Posterior cingulate gyrus (tissue), 11 donors: ENCODE data around the gene RBMS3.
"Not testable (repeated sequence)": the region's sequence is repeated elsewhere in the genome, so short reads cannot be mapped to it uniquely, and the experiment has no call there.

Experiments used
- DNase-seq, 10 donors: peaks; one replicate each; pipeline versions ENCODE4 v3.0.0 to v3.0.0-alpha.2; 2020 to 2021; ENCODE audit warnings: mixed read lengths in 3 of 10
- intact Hi-C: fragments of 100-400 bp; cut with DNase I; formaldehyde crosslinking; loops from one replicate; pipeline ENCODE4 v1.15.1; 2023

The RBMS3 gene

DNA sequence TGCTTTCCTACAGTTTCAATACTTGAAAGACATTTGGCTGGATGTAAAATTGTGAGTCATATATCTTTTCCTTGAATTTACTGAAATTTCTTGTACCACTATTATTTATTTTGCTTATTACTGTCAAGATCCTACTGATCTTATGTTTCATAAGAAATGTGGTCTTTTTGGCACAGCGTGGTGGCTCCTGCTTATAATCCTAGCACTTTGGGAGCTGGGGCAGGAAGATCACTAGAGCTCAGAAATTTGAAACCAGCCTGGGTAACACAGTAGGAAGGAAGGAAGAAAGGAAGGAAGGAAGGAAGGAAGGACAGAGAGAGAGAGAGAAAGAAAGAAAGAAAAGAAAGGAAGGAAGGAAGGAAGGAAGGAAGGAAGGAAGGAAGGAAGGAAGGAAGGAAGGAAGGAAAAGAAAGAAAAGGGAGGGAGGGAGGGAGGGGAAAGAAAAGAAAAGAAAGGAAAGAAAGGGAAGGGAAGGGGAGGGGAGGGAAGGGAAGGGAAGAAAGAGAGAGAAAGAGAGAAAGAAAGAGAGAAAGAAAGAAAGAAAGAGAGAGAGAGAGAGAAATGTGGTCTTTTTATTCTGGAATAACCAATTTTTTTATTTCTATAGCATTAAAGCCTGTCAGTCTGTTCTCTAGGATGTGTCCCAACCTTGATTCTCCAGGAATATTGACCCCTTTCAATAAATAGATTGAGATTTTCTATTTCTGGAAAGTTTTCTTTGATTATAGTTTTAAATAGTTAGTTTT lies 753.5 kb downstream of the RBMS3 start:
- DNase-seq: no peak
- intact Hi-C loops: no loop called here

DNA sequence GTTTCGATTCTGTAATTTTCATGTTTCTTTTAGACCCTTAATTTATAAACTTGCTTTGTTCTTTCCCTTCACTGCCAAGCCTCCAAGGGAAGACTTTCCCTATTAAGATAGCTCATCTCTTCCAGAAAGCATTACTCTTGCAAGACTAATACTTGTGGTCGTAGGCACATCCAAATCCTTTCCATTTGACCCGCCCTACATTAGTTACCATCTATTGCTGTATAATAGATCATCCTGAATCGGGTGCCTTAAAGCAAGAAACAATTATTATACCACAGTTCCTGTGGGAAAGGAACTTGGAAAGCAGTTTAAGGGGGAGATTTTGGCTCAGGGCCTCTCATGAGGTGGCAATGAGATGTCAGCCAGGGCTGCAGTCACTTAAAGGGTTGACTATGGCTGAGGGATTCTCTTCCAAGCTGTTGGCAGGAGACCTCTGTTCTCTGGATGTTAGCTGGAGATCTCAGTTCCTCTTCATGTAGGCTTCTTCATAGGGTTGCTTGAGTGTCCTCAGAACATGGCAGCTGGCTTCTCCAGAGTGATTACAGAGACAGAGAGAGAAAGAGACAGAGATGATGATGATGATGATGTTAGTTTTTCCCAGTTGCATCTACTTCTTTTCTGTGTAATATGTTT lies 755.2 kb downstream of the RBMS3 start:
- DNase-seq: no peak
- intact Hi-C loops: no loop called here

DNA sequence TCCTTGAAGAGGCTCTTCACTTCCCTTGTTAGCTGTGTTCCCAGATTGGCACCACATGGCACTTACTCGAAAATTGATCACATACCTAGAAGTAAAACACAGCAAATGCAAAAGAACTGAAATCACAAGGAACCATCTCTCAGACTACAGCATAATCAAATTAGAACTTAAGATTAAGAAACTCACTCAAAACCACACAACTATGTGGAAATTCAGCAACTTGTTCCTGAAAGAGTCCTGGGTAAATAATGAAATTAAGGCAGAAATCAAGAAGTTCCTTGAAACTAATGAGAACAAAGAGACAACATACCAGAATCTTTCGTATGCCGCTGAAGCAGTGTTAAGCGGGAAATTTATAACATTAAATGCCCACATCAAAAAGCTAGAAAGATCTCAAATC lies 759.3 kb downstream of the RBMS3 start:
- intact Hi-C loops: loop anchor here (5.0 kb wide), 2 partner anchors 652 to 712 kb away; no protein-coding TSS in a partner anchor
- no peak for DNase-seq

DNA sequence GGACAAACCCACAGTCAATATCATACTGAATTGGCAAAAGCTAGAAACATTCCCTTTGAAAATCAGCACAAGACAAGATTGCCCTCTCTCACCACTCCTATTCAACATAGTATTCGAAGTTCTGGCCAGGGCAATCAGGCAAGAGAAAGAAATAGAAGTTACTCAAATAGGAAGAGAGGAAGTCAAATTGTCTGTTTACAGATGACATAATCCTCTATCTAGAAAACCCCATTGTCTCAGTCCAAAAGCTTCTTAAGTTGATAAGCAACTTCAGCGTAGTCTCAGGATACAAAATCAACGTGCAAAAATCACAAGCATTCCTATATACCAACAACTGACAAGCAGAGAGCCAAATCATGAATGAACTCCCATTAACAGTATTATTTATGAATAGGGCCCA lies 760.6 kb downstream of the RBMS3 start:
- intact Hi-C loops: loop anchor here (5.0 kb wide), 2 partner anchors 651 to 711 kb away; no protein-coding TSS in a partner anchor
- DNase-seq: not testable (repeated sequence)

DNA sequence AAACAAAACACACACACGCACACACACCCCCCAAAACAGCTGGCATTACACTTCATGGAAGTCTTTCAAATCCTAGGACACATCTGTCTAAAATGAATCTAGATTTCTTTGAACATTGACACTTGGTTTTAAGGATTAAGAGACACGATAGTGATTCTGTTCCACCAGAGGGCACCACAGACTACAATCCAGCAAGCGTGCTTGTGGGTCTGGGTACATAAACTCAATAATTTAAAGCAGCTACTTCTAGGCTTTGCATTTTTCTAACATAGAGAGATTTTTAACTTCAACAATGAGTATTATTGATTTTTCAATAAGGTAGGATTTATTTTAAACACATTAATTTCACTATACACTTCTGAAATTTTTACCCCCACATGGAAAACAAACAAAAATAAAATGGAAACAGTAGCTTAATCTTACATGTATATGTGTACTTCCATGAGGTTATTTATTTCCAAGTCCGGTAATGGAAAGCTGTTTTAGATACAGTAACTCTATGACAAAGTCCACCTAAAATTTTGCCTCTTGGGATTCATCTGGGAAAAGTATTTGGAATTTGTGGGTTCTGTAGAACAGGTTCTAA lies 761.5 kb downstream of the RBMS3 start:
- intact Hi-C loops: loop anchor here (2.0 to 5.0 kb wide), 3 partner anchors 156 to 710 kb away; no protein-coding TSS in a partner anchor
- DNase-seq: peak in 8 of 10 donors; percentile 35 to 86 (median 62)

DNA sequence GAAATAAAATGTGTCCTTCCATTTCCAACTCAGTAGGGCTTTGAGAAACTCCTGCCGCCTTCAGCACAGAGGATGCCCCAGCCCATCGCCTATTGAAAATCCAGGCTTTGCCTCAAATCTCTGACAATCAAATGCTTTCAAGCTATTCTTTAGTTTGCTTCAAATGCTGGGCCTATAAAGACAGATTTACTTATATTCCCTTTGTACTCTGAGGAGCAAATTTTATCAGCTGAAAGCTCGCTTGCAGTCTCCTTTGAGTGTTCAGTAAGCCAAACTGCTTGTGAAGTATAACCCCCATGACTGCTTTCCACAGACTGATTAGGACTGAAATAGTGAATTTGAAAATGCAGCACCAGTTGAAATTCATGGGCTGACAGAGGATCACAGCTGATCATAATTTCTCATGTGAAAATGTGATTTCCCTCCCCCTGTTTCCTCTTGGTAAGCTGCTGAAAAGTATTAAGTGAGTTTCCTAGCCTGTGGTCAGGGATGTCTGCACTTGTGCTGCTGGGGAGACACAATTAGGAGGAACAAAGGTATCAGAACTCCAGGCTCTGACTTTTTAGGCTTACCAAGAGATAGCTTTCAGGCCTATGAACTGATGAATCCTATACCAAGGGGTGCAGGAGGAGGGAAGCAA lies 762.2 kb downstream of the RBMS3 start:
- intact Hi-C loops: loop anchor here (2.0 to 5.0 kb wide), 3 partner anchors 156 to 709 kb away; no protein-coding TSS in a partner anchor

DNA sequence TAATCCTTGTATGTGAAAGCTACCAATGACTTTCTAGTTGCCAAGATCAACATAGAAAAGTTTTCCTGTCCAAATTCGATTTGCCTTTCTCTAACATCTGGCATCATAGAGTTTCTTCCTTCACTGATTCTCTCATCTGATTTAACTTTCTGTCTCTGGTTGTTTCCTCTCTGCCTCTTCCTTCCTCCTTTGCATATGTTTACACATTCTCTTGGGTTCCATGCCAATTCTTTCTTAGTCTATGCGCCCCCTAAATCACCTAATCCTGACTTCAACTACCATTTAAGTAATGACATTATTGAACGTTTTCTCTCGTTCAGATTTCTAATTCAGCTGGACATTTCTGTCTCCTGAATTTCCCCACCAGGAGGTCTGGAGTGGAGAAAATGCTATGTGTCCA lies 763.6 kb downstream of the RBMS3 start:
- DNase-seq: no peak
- intact Hi-C loops: loop anchor here (5.0 kb wide), 2 partner anchors 648 to 708 kb away; no protein-coding TSS in a partner anchor

More for the DNA sequence above, 762.2 kb downstream of the RBMS3 start:
- no peak for DNase-seq

DNA sequence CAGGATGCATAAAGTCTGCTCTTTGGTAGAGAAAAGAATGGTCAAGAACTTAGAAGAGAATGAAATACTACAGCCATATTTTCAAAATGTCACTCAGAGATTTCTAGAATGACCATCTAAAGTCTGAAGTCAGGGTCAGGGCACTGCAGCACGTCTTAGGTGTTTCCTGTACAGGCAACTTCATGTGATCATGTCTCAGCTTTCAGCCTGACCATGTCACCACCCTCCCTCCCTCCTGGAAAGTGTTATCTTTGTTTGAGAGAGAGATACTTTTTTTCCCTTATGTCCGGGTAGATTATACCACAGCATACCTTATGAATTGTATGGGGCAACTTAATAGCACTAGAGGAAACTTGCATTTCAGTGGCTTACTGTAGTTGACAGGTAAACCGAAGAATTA lies 767.6 kb downstream of the RBMS3 start:
- intact Hi-C loops: no loop called here
- no peak for DNase-seq

DNA sequence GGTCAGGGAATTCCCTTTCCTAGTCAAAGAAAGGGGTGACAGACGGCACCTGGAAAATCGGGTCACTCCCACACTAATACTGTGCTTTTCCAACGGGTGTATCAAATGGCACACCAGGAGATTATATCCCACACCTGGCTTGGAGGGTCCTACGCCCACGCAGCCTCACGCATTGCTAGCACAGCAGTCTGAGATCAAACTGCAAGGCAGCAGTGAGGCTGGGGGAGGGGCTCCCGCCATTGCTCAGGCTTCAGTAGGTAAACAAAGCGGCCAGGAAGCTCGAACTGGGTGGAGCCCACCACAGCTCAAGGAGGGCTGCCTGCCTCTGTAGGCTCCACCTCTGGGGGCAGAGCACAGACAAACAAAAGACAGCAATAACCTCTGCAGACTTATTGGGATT lies 769.2 kb downstream of the RBMS3 start:
- intact Hi-C loops: not testable (repeated sequence)
- DNase-seq: peak in 2 of 10 donors; percentile 52 to 70

DNA sequence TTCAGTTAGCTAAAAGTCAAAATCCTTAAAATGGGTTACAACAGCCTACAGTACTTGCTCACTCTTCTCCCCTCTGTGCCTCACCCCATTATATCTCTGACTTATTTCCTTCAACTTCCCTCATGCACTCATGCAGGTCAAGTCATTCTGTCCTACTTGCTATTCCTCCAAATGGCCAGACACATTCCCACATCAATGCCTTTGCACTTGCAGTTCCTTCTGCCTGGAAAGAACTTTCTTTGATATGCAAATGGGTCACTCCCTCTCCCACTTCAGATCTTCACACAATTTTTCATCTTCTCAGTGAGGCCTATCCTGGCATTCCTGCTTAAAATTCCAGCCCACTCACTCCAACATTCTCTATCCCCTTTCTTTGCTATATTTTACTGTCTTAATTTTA lies 778.4 kb downstream of the RBMS3 start:
- intact Hi-C loops: no loop called here
- no peak for DNase-seq
